Gastroesophageal sphincter (tissue), 4 donors: ENCODE measurements around the gene GCDH. TPM values are rescaled to one million over a fixed set of nuclear protein-coding genes. Genes with fewer than 3 reads are reported as not detected.

Source experiments
- ATAC-seq: fragments of 150-250 bp; one replicate; pipeline ENCODE4 v1.9.1; 2016; ENCODE audit warnings: mild to moderate bottlenecking, moderate library complexity
- H3K27ac ChIP-seq, 4 donors: fragments of 200-600 bp; sonication (generic) in 3 of 4; 1 replicate in 3 of 4; 2 replicates in 1 of 4; pipeline ENCODE4 v1.5.1; 2016 to 2019
- H3K27me3 ChIP-seq: fragments of 200-600 bp; sonication (generic); one replicate; pipeline ENCODE4 v1.5.1; 2019
- H3K36me3 ChIP-seq, 2 donors: fragments of 200-600 bp; sonication (generic); one replicate each; pipeline ENCODE4 v1.5.1; 2019; ENCODE audit warnings: control low read depth in 1 of 2
- H3K4me1 ChIP-seq, 3 donors: fragments of 200-600 bp; sonication (generic); 1 replicate in 2 of 3; 2 replicates in 1 of 3; pipeline ENCODE4 v1.5.1; 2016 to 2019; ENCODE audit warnings: control low read depth in 2 of 3
- H3K4me3 ChIP-seq, 2 donors: fragments of 200-600 bp; sonication (generic); one replicate each; pipeline ENCODE4 v1.5.1; 2019; ENCODE audit warnings: mild to moderate bottlenecking in 1 of 2, moderate library complexity in 1 of 2
- H3K9me3 ChIP-seq, 3 donors: fragments of 200-600 bp; sonication (generic); one replicate each; pipeline ENCODE4 v1.5.1; 2017 to 2019; ENCODE audit warnings: control low read depth in 2 of 3
- CTCF ChIP-seq, 4 experiments: fragments of 200-600 bp in 2 of 4; fragments of 450-650 bp in 2 of 4; sonication (generic) in 1 of 4; IDR thresholded peaks; one replicate each; pipeline ENCODE4 v1.5.1; 2017 to 2019; ENCODE audit warnings: antibody characterized with exemption in 4 of 4, mild to moderate bottlenecking in 2 of 4, moderate library complexity in 2 of 4
- EP300 ChIP-seq: sonication (generic); formaldehyde crosslinking; IDR thresholded peaks from one replicate; pipeline ENCODE4 v1.6.1; 2017; ENCODE audit warnings: antibody characterized with exemption, mild to moderate bottlenecking
- POLR2A ChIP-seq, 2 donors: fragments of 450-650 bp; IDR thresholded peaks; one replicate each; pipeline ENCODE4 v1.6.1; 2017; ENCODE audit warnings: antibody characterized with exemption in 2 of 2, mild to moderate bottlenecking in 2 of 2, moderate library complexity in 1 of 2
- POLR2AphosphoS5 ChIP-seq: sonication (generic); formaldehyde crosslinking; IDR thresholded peaks from one replicate; pipeline ENCODE4 v1.6.1; 2017; ENCODE audit warnings: antibody characterized with exemption
- WGBS, 2 donors: methylation state at CpG; one replicate each; pipeline ENCODE4 v1.1.5; 2018; ENCODE audit warnings: low coverage in 1 of 2; 5-methylcytosine and 5-hydroxymethylcytosine counted together
- total RNA-seq, 4 donors: library from RNA; depleted of rRNA; stranded (reverse); fragments of >200 nt; gene quantifications; one replicate each; pipeline ENCODE4 v1.1.0, GENCODE V29; 2016

The GCDH gene
- total RNA-seq, 4 donors from 2014 or later, result 46.7 to 87.6 (median 56.3) TPM

GRCh38 chr19:12882589-12882988 lies 8.4 kb upstream of the GCDH start:
- TF ChIP-seq POLR2AphosphoS5 (no peak), EP300 (no peak), CTCF (IDR thresholded peaks at IDR 0.05) (no peak), POLR2A (IDR thresholded peaks at IDR 0.05) (no peak)
- Histone ChIP-seq H3K9me3 (peaks cover 0 to 12% (median 0%) of the 10 kb centered on the region in 3 donors), H3K27ac (no peak overlapping the region), H3K4me1 (peaks cover 0 to 40% (median 18%) of the 10 kb centered on the region in 3 donors), H3K4me3 (no peak overlapping the region), H3K36me3 (peaks cover 0 to 22% of the 10 kb centered on the region in 2 donors), H3K27me3 (peaks cover 38% of the 10 kb centered on the region)
- 78 to 93% methylated on average over 2 to 3 of the region's 3 CpGs for WGBS, 2 donors
- no peak for ATAC-seq

GRCh38 chr19:12884202-12884601 lies 6.8 kb upstream of the GCDH start:
- 80 to 100% methylated on average over 1 to 2 of the region's 3 CpGs for WGBS, 2 donors
- TF ChIP-seq CTCF (IDR thresholded peaks at IDR 0.05) (no peak), POLR2AphosphoS5 (no peak), EP300 (no peak), POLR2A (IDR thresholded peaks at IDR 0.05) (no peak)
- ATAC-seq, result no peak

GRCh38 chr19:12884627-12884925 lies 6.4 kb upstream of the GCDH start:
- Histone ChIP-seq H3K36me3 (peaks cover 0 to 4% of the 10 kb centered on the region in 2 donors), H3K27ac (no peak overlapping the region), H3K4me1 (peaks cover 0 to 36% (median 18%) of the 10 kb centered on the region in 3 donors), H3K9me3 (peaks cover 0 to 12% (median 0%) of the 10 kb centered on the region in 3 donors), H3K4me3 (peak overlapping the region in 1 of 2 donors; percentile 49), H3K27me3 (peaks cover 38% of the 10 kb centered on the region)
- no peak for ATAC-seq
- no peak for TF ChIP-seq CTCF (IDR thresholded peaks at IDR 0.05)
- TF ChIP-seq EP300, result no peak
- TF ChIP-seq POLR2AphosphoS5, result no peak
- TF ChIP-seq POLR2A (IDR thresholded peaks at IDR 0.05), result no peak
- 100% methylated on average over 1 of the region's 12 CpGs; no CpG with 5 or more reads in 1 of the 2 donors for WGBS, 2 donors

More at GRCh38 chr19:12884202-12884601, 6.8 kb upstream of the GCDH start:
- Histone ChIP-seq H3K36me3 (peaks cover 0 to 7% of the 10 kb centered on the region in 2 donors), H3K4me1 (peaks cover 0 to 40% (median 18%) of the 10 kb centered on the region in 3 donors), H3K9me3 (peaks cover 0 to 12% (median 0%) of the 10 kb centered on the region in 3 donors), H3K4me3 (no peak overlapping the region), H3K27me3 (peaks cover 38% of the 10 kb centered on the region), H3K27ac (no peak overlapping the region)

GRCh38 chr19:12884926-12885748 lies 5.8 kb upstream of the GCDH start:
- 0% methylated on average over 3 of the region's 73 CpGs; no CpG with 5 or more reads in 1 of the 2 donors for WGBS, 2 donors
- ATAC-seq, result peak; percentile 45
- H3K36me3 ChIP-seq, result no peaks in the 10 kb centered on the region
- no peak overlapping the region for H3K27ac ChIP-seq
- peaks cover 0 to 33% (median 18%) of the 10 kb centered on the region in 3 donors for H3K4me1 ChIP-seq
- TF ChIP-seq POLR2AphosphoS5, result no peak
- TF ChIP-seq CTCF (IDR thresholded peaks at IDR 0.05), result peak in 3 of 4 experiments; percentile 57 to 82 (median 67)
- no peak for TF ChIP-seq POLR2A (IDR thresholded peaks at IDR 0.05)
- TF ChIP-seq EP300, result no peak
- H3K4me3 ChIP-seq, result peak overlapping the region; percentile 13 to 49
- peaks cover 38% of the 10 kb centered on the region for H3K27me3 ChIP-seq
- peaks cover 0 to 12% (median 0%) of the 10 kb centered on the region in 3 donors for H3K9me3 ChIP-seq
